GM18511 (cell line): Measurements from ENCODE around the gene CFAP92.
A peak's percentile ranks its signal among the peaks of the same experiment; 100 is the strongest.

ENCODE experiments used
- ATAC-seq: cut with Tn5 transposase; IDR thresholded peaks from one replicate; pipeline ENCODE4 v1.9.1; 2021; ENCODE audit warnings: mild to moderate bottlenecking, moderate library complexity; ENCODE audit not compliant: unreplicated experiment

CFAP92 gene, protein sequence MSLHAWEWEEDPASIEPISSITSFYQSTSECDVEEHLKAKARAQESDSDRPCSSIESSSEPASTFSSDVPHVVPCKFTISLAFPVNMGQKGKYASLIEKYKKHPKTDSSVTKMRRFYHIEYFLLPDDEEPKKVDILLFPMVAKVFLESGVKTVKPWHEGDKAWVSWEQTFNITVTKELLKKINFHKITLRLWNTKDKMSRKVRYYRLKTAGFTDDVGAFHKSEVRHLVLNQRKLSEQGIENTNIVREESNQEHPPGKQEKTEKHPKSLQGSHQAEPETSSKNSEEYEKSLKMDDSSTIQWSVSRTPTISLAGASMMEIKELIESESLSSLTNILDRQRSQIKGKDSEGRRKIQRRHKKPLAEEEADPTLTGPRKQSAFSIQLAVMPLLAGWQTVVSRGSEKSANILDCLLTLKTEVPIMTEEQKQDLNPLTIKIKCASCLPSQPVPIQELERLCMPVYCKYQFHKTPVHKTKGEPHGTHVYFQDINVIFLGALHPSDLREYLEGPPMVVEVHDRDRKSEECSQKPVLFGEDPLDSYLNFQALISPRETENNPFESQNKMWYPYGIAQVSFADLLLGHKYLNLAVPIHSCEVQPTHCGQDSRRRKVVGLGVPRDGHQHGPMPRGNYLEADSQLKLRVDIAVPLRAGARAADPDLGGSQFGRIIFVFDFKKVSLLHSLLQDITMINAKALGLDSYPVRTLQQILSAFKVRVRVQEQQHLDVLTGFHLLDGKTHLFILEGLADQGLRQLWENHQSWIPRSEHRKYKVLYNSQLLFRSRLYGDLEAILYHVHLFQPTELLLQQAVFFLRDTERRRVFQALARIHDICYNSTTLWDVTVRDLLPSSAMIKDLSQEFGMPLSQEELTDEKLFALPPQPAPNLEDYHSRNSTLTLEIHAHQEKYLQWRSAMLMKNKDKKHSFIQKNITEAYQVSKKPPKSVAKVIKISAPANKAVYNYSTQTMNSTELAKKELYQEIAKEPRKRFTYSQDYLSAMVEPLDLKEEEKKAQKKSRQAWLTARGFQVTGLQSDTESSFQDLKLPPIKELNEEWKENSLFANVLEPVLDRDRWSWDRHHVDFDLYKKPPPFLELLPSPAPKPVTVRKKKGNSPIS

DNA sequence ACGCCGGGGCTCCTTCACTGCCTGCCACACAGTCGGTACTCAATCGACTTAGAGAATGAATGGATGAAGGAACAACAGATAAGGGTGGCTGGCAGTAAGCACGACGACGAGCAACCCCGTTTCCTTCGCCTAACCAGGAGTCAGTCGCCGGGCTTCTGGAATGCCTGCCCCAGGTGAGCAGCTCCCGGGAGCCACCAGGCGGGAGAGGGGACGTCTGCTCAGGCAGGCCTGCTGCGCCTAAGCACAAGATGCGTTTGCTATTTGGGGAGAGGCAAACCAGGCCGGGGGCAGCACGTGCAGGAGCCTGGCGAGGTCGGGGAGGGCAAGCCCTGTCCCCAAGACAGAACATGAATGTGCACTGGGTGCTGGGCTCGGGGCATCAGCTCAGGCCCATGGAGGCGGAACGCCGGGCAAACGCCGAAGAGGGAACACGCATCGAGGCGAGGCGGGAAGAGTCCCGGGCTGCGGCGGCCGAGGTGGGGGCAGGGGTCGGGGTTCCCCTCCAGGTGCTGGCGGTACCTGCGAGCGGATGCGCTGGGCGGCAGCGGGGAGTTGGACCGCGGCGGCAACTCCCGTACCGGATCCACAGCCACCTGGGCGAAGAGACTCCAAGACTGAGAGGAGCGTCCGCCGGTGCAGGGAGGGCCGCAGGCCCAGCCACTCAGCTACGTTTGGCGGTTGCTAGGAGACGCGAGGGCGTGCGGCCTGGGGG, at the start of gene CFAP92:
CFAP92 (minus strand) TSS at position 616 of the 712 bp plus-strand sequence. CDS start 772 bp downstream, outside the sequence.
- ATAC-seq: peak; percentile 86

DNA sequence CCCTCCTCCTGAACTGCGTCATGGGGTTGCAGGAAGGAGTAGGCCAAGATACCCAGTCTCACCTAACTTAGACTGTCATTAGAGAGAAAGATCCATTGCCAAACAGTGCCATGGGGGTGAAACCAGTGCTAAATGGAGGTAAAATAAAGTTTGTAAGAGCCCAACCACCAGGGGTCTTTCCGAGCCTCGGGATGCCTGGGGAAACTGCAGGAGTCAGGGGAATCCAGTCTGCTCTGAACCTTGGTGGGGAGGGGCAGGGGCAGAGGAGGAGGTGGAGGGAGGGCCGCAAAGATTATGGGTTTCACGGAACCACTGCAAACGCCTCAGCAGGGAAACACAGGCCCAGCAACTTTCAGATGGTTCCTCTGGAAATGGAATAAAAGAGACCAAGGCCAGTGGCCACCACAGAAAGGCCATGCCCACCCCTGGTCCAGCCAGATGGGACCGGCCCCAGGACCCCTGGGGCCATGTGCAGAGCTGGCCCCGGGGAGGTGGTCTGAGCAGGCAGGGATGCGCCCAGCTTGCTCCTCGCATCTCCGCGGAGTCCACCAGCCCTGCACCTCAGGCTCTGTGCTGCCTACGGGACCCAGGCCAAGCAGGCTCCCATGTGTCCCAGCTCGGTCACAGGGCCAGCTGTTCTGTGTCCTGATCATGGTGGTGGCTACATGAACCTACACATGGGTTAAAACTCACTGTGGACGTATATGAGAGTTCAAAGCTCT, 46.9 kb upstream of the CFAP92 start:
- ATAC-seq: no peak

DNA sequence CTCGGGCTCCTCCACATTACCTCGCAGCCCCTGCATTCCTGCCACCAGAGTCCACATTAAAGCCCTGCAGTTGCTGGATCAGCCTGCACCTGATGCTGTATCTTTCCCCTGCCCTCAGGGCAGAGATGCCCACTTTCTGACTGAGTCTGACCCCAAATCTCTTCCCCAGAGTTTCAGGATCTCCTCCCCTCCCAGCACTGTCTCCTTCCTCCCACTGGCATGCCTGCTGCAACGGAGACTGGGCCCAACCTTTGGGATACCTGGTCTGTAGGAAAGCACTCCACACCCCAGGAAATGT, 46.1 kb upstream of the CFAP92 start:
- no peak for ATAC-seq

DNA sequence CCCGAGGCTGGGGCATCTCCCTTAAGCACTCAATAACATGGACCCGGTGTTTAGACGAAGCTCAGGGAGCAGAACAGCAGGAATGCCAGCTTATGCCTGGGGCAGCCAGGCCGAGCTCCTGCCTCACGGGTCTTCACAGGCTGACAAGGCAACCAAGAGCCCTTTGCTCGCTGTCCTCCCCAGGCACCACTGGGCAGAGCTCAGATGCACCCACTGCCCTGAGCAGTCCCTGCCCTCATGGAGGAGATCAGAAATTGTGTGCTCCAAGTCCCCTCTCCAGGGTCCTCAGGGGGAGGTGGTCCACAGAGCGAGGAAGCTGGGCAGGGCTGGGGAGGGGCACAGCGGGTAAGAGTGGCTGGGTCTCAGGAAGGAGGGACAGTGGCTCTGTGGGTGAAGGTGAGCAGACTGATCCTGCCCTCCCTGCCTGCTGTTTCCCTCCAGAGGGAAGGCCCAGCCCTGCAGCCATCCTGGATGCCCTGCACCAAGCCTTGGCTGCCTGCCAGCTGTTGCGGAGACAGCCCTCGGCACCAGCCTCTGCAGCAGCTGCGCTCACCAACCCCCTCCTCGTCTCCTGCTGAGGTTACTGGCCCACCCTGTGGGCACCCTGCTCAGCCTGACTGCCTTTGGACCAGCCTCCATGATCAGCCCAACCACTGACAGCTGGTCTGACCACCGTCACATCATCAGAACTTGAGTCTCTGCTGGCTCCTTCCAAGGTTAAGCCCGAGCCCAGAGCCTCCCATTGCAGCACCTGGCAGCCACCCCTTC, 45.6 kb upstream of the CFAP92 start:
- ATAC-seq: no peak

DNA sequence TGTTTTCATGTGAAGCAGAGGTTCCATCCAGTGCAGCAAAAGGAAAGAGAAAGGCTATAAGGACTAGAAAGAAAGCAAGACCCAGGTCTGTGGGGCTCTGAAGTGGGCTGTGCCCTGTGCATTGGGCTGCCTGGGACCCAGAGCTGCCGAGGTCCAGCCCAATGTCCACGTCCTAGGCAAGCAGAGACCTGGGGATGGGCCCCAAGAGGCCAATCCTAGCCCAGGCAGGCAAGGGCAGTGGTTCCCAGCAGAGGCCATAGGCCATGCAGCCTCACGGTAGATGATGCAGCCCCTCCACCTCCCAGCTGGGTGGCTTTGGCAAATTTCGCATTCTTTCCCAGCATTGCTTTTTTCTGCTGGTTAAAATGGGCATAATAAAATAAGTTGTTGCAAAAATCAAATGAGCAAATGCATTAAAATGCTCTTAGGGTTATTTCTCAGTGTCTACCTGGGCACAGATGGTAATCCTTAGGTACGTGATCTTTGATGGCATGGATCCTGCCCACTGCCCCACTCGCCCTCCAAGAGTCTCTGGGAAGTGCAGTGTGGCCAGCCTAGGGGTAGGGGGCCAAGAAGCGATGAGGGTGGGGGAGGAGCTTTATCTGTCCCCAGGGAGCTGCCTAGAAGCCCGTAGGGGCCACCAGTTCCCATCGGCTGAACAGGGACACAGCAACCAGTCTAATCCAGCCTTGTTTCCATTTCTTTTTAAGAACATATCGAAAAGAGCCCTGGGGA, 44.4 kb upstream of the CFAP92 start:
- no peak for ATAC-seq

DNA sequence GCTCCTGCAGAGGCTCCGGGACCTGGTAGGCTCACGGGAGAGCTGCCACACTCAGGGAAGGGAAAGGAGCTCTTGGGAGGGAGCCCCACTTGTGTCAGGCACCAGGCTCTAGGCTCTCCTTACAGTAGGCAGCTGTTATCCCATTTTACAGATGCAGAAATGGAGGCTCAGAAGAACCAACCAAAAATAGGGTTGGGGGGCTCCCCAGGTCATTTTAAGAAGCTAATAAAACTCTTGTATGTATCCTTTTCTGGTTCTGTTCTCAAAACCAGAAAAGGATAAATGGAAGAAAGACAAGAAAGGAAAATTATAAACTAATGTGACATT, 43.2 kb upstream of the CFAP92 start:
- ATAC-seq: no peak

DNA sequence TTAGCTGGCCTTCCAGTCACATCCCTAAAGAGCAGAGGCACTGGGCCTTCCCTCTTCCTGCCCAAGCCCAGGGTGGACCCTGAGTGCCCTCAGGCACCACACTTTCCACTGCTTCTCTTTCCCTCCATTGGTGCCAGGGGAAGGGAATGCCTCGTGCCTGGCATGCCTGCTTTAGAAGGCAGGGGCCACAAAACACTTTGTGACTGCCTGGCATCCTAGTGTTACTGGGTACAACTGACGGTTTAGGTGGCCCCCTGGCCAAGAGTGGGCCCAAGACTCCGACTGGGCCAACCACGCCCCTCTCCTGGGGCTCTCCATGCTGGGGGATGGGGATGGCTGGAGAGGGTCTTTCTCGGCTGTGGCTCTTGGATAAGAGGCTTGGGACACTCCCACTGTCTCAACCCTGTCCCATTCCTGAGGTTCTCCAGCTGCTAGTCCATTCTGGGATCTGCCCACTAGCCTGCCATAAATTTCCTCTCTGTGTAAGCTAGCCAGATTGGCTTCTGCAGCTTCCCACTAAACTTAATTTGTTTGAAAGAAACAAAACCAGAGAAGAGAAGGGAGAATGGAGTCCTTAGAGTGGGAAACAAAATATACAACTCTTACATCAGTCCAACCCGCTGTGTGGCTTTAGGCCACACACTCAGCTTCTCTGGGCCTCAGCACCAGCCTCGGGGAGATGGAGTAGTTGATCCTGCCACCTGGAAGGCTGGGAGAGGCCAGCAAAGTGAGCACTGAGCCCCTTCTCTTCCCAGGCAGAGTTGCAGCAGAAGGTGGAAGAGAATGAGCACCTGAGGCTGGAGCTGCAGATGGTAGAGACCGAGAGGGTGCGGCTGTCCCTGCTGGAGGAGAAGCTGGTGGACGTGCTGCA, 42.6 kb upstream of the CFAP92 start:
- ATAC-seq: no peak

DNA sequence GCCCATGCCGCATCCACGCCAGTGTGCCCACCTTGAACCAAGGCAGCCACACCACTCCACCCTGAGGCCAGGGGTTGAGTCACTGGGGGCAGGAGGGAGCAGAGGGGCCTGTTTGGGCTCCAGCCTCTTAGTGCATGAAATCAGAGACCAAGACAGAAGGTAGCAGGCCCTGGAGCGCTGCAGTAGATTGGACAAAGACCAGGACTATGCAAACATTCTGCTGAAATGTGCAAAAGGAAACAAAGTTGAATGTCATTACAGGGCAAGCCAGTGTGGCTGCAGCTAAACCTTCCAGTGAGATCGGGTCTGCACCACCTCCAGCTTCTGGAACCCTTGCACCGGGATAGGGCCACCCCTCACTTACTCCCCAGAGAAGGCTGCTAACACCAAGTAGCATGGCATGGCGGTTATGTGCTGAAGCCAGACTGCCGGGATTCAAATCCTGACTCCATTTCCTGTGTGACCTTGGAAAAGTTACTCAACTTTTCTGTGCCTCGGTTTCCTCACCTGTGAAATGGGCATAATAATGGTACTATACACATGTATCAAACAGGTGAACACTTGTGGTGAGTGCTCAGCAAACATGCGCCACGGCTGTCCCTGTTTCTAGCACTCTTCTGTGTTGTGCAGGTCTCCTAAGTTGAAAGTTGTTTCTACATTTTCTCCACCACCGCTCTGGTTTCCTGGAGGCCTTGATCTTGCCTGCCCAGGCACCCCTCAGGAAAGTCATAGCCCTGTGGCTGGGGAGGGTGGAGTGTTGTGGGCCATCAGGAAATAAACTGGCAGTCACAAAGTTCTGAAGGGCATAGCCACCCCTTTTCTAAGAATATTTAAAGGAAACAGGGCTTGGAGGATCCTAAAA, 41.7 kb upstream of the CFAP92 start:
- no peak for ATAC-seq

DNA sequence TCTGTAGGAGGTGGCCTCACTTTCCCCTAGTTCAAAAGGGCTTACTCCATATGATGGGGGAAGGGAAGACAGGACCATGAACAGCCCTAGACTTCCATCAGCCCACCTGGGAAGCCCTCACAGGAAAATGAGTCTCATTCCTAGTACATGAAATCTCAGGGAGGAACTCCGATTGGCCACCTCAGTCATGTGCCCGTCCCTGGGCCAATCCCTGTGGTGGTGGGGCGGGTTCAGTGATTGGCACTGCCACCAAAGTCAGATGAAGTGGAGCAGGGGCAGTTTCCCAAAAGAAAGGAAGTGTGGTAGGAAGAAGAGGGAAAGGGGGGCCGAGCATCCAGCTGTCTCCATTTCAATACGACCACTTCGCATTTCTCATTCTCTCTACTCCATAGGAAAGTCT, 40.8 kb upstream of the CFAP92 start:
- ATAC-seq: no peak

DNA sequence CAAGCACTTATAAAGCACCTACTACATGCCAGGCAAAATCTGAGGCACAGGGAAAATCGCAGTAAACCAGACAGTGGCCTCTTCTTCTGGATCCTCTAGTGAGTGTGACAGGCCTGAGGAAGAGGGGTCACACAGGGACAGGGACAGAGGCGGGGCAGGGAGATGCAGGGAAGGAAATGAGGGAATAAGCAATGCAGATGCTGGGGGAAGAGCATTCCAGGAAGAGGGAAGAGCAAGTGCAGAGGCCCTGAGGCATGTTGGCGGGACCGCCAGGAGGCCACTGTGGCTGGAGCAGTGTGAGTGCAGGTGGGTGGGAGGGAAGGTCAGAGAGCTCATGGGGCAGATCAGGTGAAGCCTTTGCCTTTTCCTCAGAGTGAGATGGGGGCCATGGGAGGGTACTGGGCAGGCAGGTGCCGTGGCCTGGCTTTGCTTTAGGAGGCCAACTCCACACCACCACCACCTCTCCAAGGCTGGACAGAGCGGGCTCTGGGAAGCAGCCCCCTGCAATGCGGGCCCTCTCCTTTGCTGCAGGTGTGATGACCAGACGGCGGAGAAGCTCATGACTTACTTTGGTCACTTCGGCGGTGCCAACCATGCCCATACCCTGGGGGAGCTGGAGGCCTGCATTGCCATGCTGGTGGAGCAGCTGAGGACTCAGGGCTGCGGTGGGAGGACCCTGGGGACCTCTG, 39.9 kb upstream of the CFAP92 start:
- no peak for ATAC-seq

DNA sequence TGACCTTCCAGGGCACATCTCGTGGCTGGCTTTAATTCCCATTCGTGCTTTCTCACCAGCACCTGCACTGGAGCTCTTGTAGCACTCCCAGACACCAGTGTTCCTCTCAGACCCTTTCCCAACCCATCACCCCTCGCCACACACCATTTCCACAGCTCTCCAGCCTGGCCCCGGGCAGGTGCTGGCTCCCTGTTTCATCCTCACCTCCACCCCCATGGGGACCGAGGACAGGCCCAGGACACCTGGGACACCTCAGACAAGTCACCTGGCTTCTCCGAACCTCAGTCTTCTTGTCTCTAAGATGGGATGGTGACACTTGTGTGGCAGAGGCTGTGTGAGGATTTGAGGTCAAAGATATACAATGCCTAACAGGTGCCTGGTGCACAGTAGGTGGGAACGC, 39.3 kb upstream of the CFAP92 start:
- ATAC-seq: no peak

DNA sequence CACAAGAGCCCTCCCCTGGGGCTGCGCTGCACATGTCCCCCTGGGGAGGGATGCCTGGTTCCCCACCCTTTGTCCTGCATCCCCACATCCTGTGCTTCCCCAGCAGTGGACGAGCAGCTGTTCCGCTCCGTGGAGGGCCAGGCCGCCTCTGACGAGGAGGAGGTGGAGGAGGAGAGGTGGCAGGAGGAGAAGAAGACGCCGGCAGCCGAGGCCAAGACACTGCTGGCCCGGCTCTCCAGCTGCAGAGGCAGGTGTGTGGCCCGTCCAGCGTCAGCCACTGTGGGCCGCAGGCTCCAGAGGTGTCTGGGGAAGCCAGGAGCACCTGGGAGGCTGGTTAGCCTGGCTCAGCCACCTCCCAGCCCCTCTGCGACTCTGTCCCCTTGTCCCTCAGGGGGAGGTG, 38.8 kb upstream of the CFAP92 start:
- no peak for ATAC-seq

DNA sequence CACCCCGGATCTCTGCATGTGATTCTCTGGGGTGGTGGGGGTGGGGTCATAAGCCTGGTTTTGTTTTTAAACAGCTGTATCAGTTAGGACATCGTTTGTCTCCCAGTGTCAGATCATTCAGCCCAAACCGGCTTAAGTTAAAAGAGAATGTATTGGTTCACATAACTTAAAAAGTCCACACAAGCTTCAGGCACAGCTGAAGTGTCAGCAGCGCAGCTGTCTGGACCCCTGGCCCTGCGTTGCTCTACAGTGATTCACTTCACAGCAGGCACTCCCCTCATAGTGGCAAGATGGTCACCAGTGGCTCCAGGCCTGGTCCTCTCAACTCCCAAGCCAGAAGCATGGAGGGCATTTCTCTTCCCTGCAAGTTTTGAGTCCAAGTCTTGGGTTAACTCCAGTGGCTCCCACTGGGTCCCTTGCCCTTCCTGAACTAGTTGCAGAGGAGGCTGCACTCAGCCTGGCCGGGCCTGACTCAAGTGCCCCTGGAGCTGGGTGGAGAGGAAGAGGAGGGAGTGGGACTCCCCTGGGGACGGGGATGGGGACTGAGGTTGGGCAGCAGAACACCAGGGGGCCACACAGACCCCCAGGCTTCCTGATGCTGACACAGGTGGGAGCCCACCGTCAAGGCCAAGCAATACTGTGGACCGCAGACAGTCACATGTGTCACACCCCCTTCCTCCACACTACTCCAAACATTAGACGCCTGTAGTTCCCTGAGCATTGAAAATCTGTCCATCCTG, 37.8 kb upstream of the CFAP92 start:
- no peak for ATAC-seq

DNA sequence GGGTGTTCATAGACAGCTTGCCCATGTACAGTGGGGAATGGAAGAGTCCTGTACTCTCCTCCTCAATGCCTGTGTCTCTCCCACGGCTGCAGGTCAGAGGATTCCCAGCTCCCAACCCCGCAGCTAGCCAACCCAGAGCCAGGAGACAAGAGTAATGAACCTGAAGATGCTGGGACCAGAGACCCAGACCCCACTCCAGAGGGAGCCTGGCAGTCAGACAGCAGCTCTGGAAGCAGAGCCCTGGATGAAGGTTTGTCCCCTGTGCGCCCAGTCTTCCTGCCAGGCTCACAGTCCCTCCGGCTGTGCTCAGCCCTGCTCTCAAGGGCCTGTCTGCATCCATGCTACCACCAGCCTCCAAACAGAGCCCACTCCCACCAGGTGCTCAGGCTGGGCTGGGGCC, 36.7 kb upstream of the CFAP92 start:
- ATAC-seq: no peak

DNA sequence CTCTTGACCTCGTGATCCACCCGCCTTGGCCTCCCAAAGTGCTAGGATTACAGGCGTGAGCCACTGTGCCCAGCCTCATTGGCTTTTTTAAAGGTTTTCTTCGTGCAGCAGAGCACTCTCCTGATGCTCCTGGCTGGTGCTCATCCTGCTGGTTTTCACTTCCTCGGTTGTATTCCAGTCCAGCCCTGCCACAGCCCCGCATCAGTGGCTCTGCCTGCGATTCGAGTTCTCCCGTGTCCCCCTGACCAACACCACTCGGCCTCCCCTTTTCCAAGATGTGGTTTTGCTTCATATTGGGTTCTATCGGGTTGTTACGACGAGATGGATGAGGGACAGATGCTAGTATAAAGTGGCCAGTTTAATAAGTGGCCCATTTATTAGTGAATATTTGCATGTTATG, 35.0 kb upstream of the CFAP92 start:
- no peak for ATAC-seq

DNA sequence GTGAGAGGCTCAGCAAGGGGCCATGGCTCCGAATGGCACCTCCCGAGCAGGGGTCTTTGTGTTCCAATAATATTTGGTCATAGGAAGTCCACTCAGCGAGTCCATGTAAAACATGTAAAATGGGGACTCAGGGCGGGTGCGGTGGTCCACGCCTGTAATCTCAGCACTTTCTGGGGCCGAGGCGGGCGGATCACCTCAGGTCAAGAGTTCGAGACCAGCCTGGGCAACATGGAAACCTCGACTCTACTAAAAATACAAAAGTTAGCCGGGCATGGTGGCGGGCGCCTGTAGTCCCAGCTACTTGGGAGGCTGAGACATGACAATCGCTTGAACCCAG, 33.6 kb upstream of the CFAP92 start:
- ATAC-seq: no peak
